ENCODE measurements around the gene TNRC6A. TPM values are rescaled to one million over a fixed set of nuclear protein-coding genes. Genes with fewer than 3 reads are reported as not detected.

Gene TNRC6A
- total RNA-seq, 1 donor from 2014 or later: 47.3 TPM

- Mint-ChIP-seq H3K4me3 (ENCODE audit: low read depth) (no peak overlapping the region), H3K27ac (no peak overlapping the region), H3K9me3 (no peaks in the 10 kb centered on the region), H3K27me3 (ENCODE audit: low read depth) (no peaks in the 10 kb centered on the region), H3K4me1 (ENCODE audit: low read depth) (peaks cover 19% of the 10 kb centered on the region), H3K36me3 (ENCODE audit: low read depth) (peaks cover 44% of the 10 kb centered on the region)
- intact Hi-C loops (cut with micrococcal nuclease): no loop called here
- DNase-seq (ENCODE audit: low spot score): no peak
These were observed 42.3 kb downstream of the TNRC6A start for GRCh38 chr16:24771779-24772157.

- no peaks in the 10 kb centered on the region for H3K27me3 Mint-ChIP-seq (ENCODE audit: low read depth)
- H3K9me3 Mint-ChIP-seq: no peaks in the 10 kb centered on the region
- no peak for DNase-seq (ENCODE audit: low spot score)
- H3K36me3 Mint-ChIP-seq (ENCODE audit: low read depth): peaks cover 57% of the 10 kb centered on the region
- H3K4me1 Mint-ChIP-seq (ENCODE audit: low read depth): peaks cover 19% of the 10 kb centered on the region
- intact Hi-C loops (cut with micrococcal nuclease): no loop called here
- peak overlapping the region; percentile 10 for H3K27ac Mint-ChIP-seq
- H3K4me3 Mint-ChIP-seq (ENCODE audit: low read depth): no peak overlapping the region
These were observed 44.4 kb downstream of the TNRC6A start for GRCh38 chr16:24773771-24774427.

- Mint-ChIP-seq H3K36me3 (ENCODE audit: low read depth) (peaks cover 63% of the 10 kb centered on the region), H3K27ac (no peak overlapping the region), H3K9me3 (no peaks in the 10 kb centered on the region), H3K4me1 (ENCODE audit: low read depth) (peaks cover 18% of the 10 kb centered on the region), H3K4me3 (ENCODE audit: low read depth) (no peak overlapping the region), H3K27me3 (ENCODE audit: low read depth) (no peaks in the 10 kb centered on the region)
- intact Hi-C loops (cut with micrococcal nuclease): no loop called here
- DNase-seq (ENCODE audit: low spot score): no peak
These were observed 45.1 kb downstream of the TNRC6A start for GRCh38 chr16:24774510-24774909.

GRCh38 chr16:24775455-24775854 is 46.0 kb downstream of the TNRC6A start:
- H3K27ac Mint-ChIP-seq: peak overlapping the region; percentile 5
- no peak for DNase-seq (ENCODE audit: low spot score)
- H3K4me3 Mint-ChIP-seq (ENCODE audit: low read depth): no peak overlapping the region
- H3K4me1 Mint-ChIP-seq (ENCODE audit: low read depth): peaks cover 10% of the 10 kb centered on the region
- intact Hi-C loops (cut with micrococcal nuclease): no loop called here
- no peaks in the 10 kb centered on the region for H3K27me3 Mint-ChIP-seq (ENCODE audit: low read depth)
- H3K36me3 Mint-ChIP-seq (ENCODE audit: low read depth): peaks cover 65% of the 10 kb centered on the region
- H3K9me3 Mint-ChIP-seq: no peaks in the 10 kb centered on the region

GRCh38 chr16:24776501-24777220 is 47.2 kb downstream of the TNRC6A start:
- intact Hi-C loops (cut with micrococcal nuclease): no loop called here
- H3K4me1 Mint-ChIP-seq (ENCODE audit: low read depth): peaks cover 6% of the 10 kb centered on the region
- peaks cover 71% of the 10 kb centered on the region for H3K36me3 Mint-ChIP-seq (ENCODE audit: low read depth)
- H3K9me3 Mint-ChIP-seq: no peaks in the 10 kb centered on the region
- no peak overlapping the region for H3K27ac Mint-ChIP-seq
- no peak overlapping the region for H3K4me3 Mint-ChIP-seq (ENCODE audit: low read depth)
- DNase-seq (ENCODE audit: low spot score): no peak
- no peaks in the 10 kb centered on the region for H3K27me3 Mint-ChIP-seq (ENCODE audit: low read depth)

- Mint-ChIP-seq H3K4me3 (ENCODE audit: low read depth) (no peak overlapping the region), H3K36me3 (ENCODE audit: low read depth) (peaks cover 76% of the 10 kb centered on the region), H3K9me3 (no peaks in the 10 kb centered on the region), H3K27ac (no peak overlapping the region), H3K27me3 (ENCODE audit: low read depth) (no peaks in the 10 kb centered on the region), H3K4me1 (ENCODE audit: low read depth) (peaks cover 6% of the 10 kb centered on the region)
- intact Hi-C loops (cut with micrococcal nuclease): no loop called here
- DNase-seq (ENCODE audit: low spot score): no peak
These were observed 49.2 kb downstream of the TNRC6A start for GRCh38 chr16:24778671-24779070.

GRCh38 chr16:24781256-24781655 is 51.8 kb downstream of the TNRC6A start:
- no peaks in the 10 kb centered on the region for H3K27me3 Mint-ChIP-seq (ENCODE audit: low read depth)
- intact Hi-C loops (cut with micrococcal nuclease): no loop called here
- H3K36me3 Mint-ChIP-seq (ENCODE audit: low read depth): peaks cover 71% of the 10 kb centered on the region
- no peaks in the 10 kb centered on the region for H3K4me1 Mint-ChIP-seq (ENCODE audit: low read depth)
- H3K4me3 Mint-ChIP-seq (ENCODE audit: low read depth): no peak overlapping the region
- no peak overlapping the region for H3K27ac Mint-ChIP-seq
- no peaks in the 10 kb centered on the region for H3K9me3 Mint-ChIP-seq
- no peak for DNase-seq (ENCODE audit: low spot score)

GRCh38 chr16:24784121-24784520 is 54.7 kb downstream of the TNRC6A start:
- Mint-ChIP-seq H3K36me3 (ENCODE audit: low read depth) (peaks cover 51% of the 10 kb centered on the region), H3K4me3 (ENCODE audit: low read depth) (no peak overlapping the region)

GRCh38 chr16:24789881-24790280 is 60.4 kb downstream of the TNRC6A start:
- Mint-ChIP-seq H3K27ac (no peak overlapping the region), H3K36me3 (ENCODE audit: low read depth) (peaks cover 56% of the 10 kb centered on the region), H3K9me3 (no peaks in the 10 kb centered on the region), H3K27me3 (ENCODE audit: low read depth) (no peaks in the 10 kb centered on the region), H3K4me1 (ENCODE audit: low read depth) (no peaks in the 10 kb centered on the region), H3K4me3 (ENCODE audit: low read depth) (no peak overlapping the region)
- no peak for DNase-seq (ENCODE audit: low spot score)
- intact Hi-C loops (cut with micrococcal nuclease): no loop called here

More at GRCh38 chr16:24784121-24784520, 54.7 kb downstream of the TNRC6A start:
- intact Hi-C loops (cut with micrococcal nuclease): no loop called here
- Mint-ChIP-seq H3K4me1 (ENCODE audit: low read depth) (no peaks in the 10 kb centered on the region), H3K27me3 (ENCODE audit: low read depth) (no peaks in the 10 kb centered on the region), H3K27ac (no peak overlapping the region), H3K9me3 (no peaks in the 10 kb centered on the region)
- DNase-seq (ENCODE audit: low spot score): no peak

- Mint-ChIP-seq H3K4me1 (ENCODE audit: low read depth) (no peaks in the 10 kb centered on the region), H3K9me3 (no peaks in the 10 kb centered on the region), H3K27ac (no peak overlapping the region), H3K36me3 (ENCODE audit: low read depth) (peaks cover 73% of the 10 kb centered on the region), H3K27me3 (ENCODE audit: low read depth) (no peaks in the 10 kb centered on the region), H3K4me3 (ENCODE audit: low read depth) (no peak overlapping the region)
- intact Hi-C loops (cut with micrococcal nuclease): no loop called here
- no peak for DNase-seq (ENCODE audit: low spot score)
These were observed 71.1 kb downstream of the TNRC6A start for GRCh38 chr16:24800586-24800985.

GRCh38 chr16:24801761-24802302 is 72.4 kb downstream of the TNRC6A start:
- DNase-seq (ENCODE audit: low spot score): no peak
- no peak overlapping the region for H3K4me3 Mint-ChIP-seq (ENCODE audit: low read depth)
- H3K27ac Mint-ChIP-seq: no peak overlapping the region
- intact Hi-C loops (cut with micrococcal nuclease): no loop called here
- H3K4me1 Mint-ChIP-seq (ENCODE audit: low read depth): no peaks in the 10 kb centered on the region
- no peaks in the 10 kb centered on the region for H3K27me3 Mint-ChIP-seq (ENCODE audit: low read depth)
- H3K9me3 Mint-ChIP-seq: no peaks in the 10 kb centered on the region
- H3K36me3 Mint-ChIP-seq (ENCODE audit: low read depth): peaks cover 74% of the 10 kb centered on the region

GRCh38 chr16:24805484-24805883 is 76.0 kb downstream of the TNRC6A start:
- no peak for DNase-seq (ENCODE audit: low spot score)
- Mint-ChIP-seq H3K27me3 (ENCODE audit: low read depth) (no peaks in the 10 kb centered on the region), H3K27ac (no peak overlapping the region), H3K9me3 (no peaks in the 10 kb centered on the region), H3K4me1 (ENCODE audit: low read depth) (no peaks in the 10 kb centered on the region), H3K4me3 (ENCODE audit: low read depth) (no peak overlapping the region), H3K36me3 (ENCODE audit: low read depth) (peaks cover 71% of the 10 kb centered on the region)
- intact Hi-C loops (cut with micrococcal nuclease): no loop called here

GRCh38 chr16:24807301-24807700 is 77.8 kb downstream of the TNRC6A start:
- H3K27me3 Mint-ChIP-seq (ENCODE audit: low read depth): no peaks in the 10 kb centered on the region
- H3K4me3 Mint-ChIP-seq (ENCODE audit: low read depth): no peak overlapping the region
- no peak overlapping the region for H3K27ac Mint-ChIP-seq
- intact Hi-C loops (cut with micrococcal nuclease): no loop called here
- H3K4me1 Mint-ChIP-seq (ENCODE audit: low read depth): no peaks in the 10 kb centered on the region
- DNase-seq (ENCODE audit: low spot score): no peak
- peaks cover 71% of the 10 kb centered on the region for H3K36me3 Mint-ChIP-seq (ENCODE audit: low read depth)
- no peaks in the 10 kb centered on the region for H3K9me3 Mint-ChIP-seq

All from activated T-helper 2 cell treated with anti-CD3 and anti-CD28 coated beads, Interferon-gamma antibody, Interleukin-2, Interleukin-4, amounts not matched to agents 10 μg/mL and 5 μg/mL and 100 μg/mL, durations not matched to agents 14 hours and 24 hours and 36 hours (primary cell).